NCI-H2107 (cell line): Measurements from ENCODE around the gene FAM98C.

Experiments
- DNase-seq: peaks from one replicate; lab custom pipeline; 2025; lab: John Stamatoyannopoulos, UW

Gene FAM98C

DNA sequence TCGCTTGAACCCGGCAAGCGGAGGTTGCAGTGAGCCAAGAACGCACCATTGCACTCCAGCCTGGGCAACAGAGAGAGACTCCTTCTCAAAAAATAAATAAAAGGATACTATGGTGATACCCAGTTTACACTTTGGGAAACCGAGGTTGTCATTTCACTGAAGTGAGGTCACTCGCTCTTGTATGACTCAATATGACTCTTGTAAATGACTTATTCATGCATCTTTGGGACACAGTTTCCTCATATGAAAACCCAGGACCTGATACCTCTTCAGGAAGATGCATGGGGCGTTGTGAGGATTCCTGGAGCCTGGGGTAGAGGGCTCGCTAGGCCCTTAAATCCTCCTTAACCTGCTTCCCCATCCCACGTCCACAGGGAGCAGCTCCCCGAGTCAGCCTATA lies 24.0 kb upstream of the FAM98C start:
- no peak for DNase-seq

GRCh38 chr19:38381138-38381537 lies 21.8 kb upstream of the FAM98C start:
- DNase-seq = no peak

- DNase-seq = no peak
These were observed 19.7 kb upstream of the FAM98C start for GRCh38 chr19:38383184-38383583.

DNA sequence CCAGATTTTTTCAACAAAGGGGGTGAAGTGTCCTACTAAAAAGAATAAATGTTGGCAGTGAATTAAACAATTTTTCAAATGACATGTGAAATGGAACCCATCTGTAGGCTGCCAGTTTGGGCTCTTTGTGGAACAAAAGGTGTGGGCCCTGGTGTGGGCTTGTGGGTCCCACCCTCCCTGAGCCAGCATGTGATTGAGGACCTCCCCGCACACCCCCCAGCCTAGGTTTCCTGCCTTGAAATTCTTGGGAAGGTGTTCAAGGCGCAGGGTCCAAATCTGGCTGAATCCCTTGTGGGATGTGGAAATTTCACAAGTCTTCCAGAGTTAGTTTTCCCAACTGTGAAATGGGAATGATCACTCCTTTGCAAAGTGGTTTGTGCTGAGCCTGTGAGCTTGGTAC lies 19.1 kb upstream of the FAM98C start:
- no peak for DNase-seq

GRCh38 chr19:38384209-38385027 lies 18.5 kb upstream of the FAM98C start:
- DNase-seq = no peak

DNA sequence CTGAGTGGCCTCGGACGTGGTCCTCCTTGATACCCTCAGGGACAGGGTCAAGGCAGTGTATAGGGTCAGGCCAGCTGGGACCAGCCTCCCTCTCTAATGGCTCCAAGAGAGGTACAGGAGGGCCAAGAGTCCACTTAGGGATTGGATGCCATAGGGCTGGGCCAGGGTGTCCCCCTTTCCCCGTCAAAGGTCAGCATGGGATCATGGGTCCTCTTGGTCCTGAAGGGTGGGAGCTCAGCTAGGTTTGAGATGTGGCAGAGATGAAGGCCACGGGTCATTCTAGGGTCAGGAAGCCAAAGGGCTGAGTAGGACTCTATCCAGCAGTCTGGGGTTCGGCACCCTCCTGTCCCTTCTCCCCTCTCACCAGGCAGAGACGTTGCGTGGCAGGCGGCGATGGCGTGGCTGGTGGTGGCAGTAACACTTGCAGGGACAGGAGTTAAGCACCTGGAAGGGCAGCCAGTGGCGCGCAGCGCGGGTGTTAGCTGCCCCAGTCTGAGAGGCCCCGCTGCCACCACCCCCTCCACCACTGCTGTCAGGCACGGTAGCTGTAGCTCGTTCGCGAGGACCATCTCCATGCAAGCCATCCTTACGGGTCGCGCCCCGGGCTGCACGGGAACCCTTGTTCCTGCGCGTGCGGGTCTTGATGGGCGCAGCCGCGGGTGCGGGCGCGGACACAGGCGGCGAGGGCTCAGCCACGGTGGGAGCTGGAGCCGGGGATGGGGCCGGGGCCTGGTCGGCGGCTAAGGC lies 17.7 kb upstream of the FAM98C start:
- DNase-seq = no peak

- no peak for DNase-seq
These were observed 17.1 kb upstream of the FAM98C start for GRCh38 chr19:38385804-38386257.

DNA sequence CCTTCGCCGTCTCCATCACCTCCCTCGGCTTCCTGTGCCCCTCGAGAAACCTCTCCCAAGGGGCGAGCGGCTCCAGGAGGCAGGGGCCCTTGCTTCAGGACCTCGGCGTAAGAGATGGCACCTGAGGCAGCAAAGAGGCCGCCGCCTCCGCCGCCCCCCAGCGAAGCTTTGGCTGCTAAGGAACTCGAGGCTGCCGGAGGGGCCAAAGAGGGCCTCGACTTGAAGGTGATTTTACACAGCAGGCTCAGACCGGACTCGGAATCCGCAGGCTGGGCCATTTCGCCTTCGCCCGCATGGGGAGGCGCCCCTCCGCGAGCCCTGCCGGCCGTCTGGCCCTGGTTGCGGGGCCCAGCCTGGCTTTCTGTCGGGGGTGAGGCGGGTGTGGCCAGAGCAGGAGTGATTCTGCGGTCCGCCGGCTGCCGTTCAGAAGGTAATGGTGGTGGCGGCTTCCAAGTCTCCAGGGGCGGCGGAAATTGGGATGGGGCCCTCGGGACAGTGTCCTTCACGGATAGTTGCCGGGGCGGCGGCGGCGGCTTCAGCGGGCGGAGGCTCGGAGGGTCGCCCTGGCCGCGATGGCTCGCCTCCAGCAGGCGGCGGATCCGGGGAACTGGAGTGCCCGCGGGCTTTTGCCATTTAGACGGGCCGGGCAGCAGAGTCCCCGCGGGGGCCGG lies 16.5 kb upstream of the FAM98C start:
- no peak for DNase-seq

DNA sequence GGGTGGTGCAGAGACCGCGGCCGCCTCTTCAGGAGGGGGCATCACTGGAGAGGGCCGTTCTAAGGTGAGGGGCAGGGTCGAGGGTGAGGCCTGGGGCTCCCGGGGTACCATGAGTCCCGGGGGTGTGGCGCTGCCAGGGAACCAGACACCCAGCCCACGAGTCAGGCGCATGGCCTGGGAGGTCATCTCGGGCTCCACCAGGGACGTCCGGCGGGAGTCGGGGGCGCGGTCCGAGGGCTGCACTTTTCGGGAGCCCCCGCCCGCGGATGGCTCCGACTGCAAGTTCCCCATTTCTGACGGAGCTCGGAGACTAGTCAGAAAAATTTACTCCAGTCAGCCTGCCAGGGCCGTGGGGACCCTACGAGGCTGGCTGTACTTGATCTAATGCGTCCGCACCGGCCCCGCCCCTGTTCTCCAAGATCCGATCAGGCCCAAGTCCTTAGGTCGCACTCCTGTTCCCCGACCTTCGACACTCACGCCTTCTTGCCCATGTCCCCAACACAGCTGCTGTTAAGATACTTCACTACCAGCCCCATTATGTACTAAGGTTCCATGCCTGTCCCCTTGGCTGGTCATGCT lies 15.8 kb upstream of the FAM98C start:
- no peak for DNase-seq

- peak; percentile 38 for DNase-seq
These were observed 15.1 kb upstream of the FAM98C start, which contains the start of gene GGN for GRCh38 chr19:38387550-38388348. Gene GGN (minus strand): TSS chr19:38388034. CDS start chr19:38387261, 773 bp downstream.

- DNase-seq = no peak
These were observed 14.4 kb upstream of the FAM98C start, which contains the start of gene SPRED3 for GRCh38 chr19:38388349-38389100. Gene SPRED3 (plus strand): TSS chr19:38388697. CDS start chr19:38390303, 1,606 bp downstream.

DNA sequence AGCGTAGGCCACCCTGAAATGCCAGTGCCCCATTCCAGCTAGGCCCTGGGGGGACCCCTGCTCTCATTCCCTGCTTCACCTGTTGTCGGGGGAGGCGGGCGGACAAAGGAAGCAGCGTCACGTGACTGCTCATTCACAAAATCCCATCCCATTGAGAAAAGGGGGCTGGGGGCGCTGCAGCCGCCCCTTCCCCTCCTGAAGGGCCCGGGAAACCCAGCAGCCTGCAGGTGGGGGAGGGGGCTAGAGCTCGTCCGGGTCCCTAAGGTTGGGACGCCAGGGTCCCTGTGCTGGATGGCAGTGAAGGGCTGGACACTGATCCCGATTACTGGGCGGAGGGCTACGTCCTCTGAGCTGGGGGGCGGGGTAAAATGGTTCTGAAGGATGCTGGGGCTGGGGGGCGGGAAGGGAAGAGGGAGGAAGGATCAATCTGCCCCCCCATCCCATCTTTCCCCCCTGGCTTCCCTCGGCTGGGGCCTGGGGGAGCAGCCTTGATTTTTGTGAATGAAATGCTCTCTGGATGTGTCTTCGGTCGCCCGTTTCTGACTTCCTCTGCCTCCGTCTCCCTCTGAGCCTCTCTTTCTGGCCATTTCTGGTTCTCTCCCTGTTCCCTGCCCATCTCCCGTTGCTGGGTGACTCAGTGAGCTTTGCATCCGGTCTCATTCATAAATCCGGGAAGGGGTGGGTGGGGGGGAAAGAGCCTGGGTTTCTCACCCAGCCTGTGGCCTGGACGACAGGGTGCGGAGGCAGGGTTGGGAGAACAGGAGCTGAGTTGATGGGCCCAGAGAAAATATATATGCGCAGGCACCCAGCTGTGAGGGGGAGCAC lies 13.6 kb upstream of the FAM98C start:
- DNase-seq = no peak

- no peak for DNase-seq
These were observed 12.7 kb upstream of the FAM98C start for GRCh38 chr19:38389957-38390924.

DNA sequence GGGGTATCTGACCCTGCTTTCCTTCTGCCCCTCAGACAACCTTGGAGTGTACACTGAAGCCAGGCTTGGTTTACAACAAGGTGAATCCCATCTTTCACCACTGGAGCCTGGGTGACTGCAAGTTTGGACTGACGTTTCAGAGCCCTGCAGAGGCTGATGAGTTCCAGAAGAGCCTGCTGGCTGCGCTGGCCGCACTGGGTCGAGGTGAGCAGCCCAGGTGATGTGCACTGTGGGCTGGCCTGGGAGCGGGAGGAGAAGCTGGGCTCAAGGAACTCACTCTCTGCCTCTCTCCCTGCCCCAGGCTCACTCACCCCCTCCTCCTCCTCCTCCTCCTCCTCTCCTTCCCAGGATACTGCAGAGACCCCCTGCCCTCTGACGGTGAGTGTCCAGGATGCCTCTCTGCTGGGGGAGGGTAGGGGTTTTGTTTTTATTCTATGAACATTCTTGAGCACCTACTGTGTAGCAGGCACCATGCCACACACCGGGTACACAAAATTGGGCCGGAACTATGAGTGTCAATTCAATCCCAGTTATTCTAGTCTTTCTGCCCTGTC lies 10.9 kb upstream of the FAM98C start:
- DNase-seq = no peak

DNA sequence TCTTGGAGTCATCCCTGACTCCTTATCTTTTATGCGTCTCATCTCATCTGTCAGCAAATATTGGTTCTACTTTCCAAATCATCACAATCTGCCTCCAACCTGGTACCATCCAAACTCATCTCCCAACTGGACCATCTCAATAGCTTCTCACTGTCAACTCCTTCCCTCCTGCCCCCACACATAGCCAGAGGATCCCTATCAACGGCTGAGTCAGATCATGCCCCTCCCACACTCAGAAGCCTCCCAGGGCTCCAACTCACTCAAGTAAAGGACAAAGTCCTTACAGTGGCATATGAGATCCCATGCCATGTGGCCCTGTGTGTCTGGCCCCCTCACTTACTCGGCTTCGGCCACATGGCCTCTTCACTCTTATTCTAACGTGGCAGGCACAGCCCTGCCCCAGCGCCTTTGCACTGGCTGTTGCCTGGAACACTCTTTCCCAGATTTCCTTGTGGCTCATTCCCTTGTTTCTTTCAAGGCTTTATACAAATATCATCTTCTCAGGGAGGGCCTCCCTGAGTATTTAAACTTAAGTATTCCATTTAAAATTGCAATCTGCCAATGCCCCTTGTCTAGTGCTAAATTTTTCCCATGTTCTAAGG lies 10.1 kb upstream of the FAM98C start:
- no peak for DNase-seq

DNA sequence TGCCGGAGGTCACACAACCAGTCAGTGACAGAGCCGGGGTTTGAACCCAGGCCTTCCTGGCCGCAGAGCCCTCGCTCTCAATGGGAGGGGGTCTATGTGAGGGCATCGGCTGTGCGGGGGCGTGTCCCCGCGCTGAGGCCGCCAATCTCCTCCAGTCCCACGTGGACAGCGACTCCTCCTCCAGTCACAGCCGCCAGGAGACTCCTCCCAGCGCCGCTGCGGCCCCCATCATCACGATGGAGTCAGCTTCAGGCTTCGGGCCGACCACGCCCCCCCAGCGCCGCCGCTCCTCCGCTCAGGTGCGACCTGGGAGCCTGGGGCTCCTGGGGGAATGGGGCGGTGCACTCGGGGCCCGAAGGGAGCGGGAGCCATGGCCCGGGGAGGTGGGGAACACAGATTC lies 8.4 kb upstream of the FAM98C start:
- no peak for DNase-seq

DNA sequence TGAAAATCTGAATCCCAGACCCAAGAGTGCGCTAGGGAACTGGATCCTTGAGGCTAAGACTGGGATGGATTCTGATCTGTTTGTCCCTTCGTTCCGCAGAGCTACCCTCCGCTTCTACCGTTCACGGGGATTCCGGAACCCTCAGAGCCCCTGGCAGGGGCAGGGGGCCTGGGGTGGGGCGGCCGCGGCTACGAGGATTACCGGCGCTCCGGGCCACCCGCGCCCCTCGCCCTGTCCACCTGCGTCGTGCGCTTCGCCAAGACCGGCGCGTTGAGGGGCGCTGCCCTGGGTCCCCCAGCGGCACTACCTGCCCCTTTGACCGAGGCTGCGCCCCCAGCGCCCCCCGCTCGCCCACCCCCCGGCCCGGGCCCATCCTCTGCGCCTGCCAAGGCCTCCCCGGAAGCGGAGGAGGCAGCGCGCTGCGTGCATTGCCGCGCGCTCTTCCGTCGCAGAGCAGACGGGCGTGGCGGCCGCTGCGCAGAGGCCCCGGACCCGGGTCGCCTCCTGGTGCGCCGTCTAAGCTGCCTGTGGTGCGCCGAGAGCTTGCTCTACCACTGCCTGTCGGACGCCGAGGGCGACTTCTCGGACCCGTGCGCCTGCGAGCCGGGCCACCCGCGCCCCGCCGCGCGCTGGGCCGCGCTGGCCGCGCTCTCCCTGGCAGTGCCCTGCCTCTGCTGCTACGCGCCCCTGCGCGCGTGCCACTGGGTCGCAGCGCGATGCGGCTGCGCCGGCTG lies 7.3 kb upstream of the FAM98C start:
- DNase-seq = no peak
